Naive B cell (primary cell): ENCODE results near the gene LPP. TPM values are rescaled to one million over a fixed set of nuclear protein-coding genes. Genes with fewer than 3 reads are reported as not detected.

ENCODE experiments used
- ATAC-seq, 2 donors: fragments of 150-1000 bp; cut with Tn5 transposase; 2 replicates each; pipeline ENCODE4 v1.10.0; 2021; ENCODE audit warnings: low read depth in 2 of 2, mild to moderate bottlenecking in 2 of 2, moderate library complexity in 2 of 2
- DNase-seq: peaks from one replicate; pipeline ENCODE4 v3.0.0; 2022
- H3K27ac Mint-ChIP-seq, 6 donors: one replicate each; pipeline ENCODE4 v1.8.0; 2020 to 2022; ENCODE audit warnings: mild to moderate bottlenecking in 6 of 6, mixed read lengths in 6 of 6, moderate library complexity in 5 of 6, inconsistent platforms in 2 of 6
- H3K27me3 Mint-ChIP-seq, 3 donors: one replicate each; pipeline ENCODE4 v1.8.0; 2021 to 2022; ENCODE audit warnings: mixed read lengths in 3 of 3, mild to moderate bottlenecking in 1 of 3
- H3K36me3 Mint-ChIP-seq, 2 donors: one replicate each; pipeline ENCODE4 v1.8.0; 2020 to 2022; ENCODE audit warnings: mixed read lengths in 2 of 2, inconsistent platforms in 1 of 2, mild to moderate bottlenecking in 1 of 2
- H3K4me1 Mint-ChIP-seq, 3 donors: one replicate each; pipeline ENCODE4 v1.8.0; 2020 to 2022; ENCODE audit warnings: mixed read lengths in 3 of 3, inconsistent platforms in 1 of 3, mild to moderate bottlenecking in 1 of 3, moderate library complexity in 1 of 3
- H3K4me3 Mint-ChIP-seq, 8 donors: one replicate each; pipeline ENCODE4 v1.8.0; 2020 to 2022; ENCODE audit warnings: mild to moderate bottlenecking in 8 of 8, mixed read lengths in 8 of 8, moderate library complexity in 8 of 8, inconsistent platforms in 2 of 8
- H3K9me3 Mint-ChIP-seq, 7 donors: one replicate each; pipeline ENCODE4 v1.8.0; 2020 to 2022; ENCODE audit warnings: mixed read lengths in 7 of 7, mild to moderate bottlenecking in 5 of 7, inconsistent platforms in 2 of 7, moderate library complexity in 1 of 7
- polyA plus RNA-seq, 6 donors: library from polyadenylated mRNA; unstranded; fragments of 300-500 nt; fragmentation: Illumina TruSeq; gene quantifications; one replicate each; pipeline ENCODE4 v1.2.3, GENCODE V29; 2021; ENCODE audit warnings: low read depth in 6 of 6

LPP gene
- polyA plus RNA-seq, 6 donors from 2014 or later, result 9.6 to 58.6 (median 25.4) TPM

- Mint-ChIP-seq H3K4me3 (no peak overlapping the region), H3K27me3 (no peaks in the 10 kb centered on the region), H3K36me3 (peaks cover 0 to 9% of the 10 kb centered on the region in 2 donors), H3K9me3 (no peaks in the 10 kb centered on the region), H3K27ac (peak overlapping the region in 4 of 6 donors; percentile 0 to 48 (median 42)), H3K4me1 (peaks cover 4 to 17% (median 13%) of the 10 kb centered on the region in 3 donors)
- DNase-seq (no peak), ATAC-seq (no peak)
Measured at GRCh38 chr3:188662795-188663194, 508.8 kb downstream of the LPP start.

GRCh38 chr3:188663839-188664238 lies 509.9 kb downstream of the LPP start:
- DNase-seq (no peak), ATAC-seq (no peak)
- Mint-ChIP-seq H3K9me3 (no peaks in the 10 kb centered on the region), H3K27me3 (no peaks in the 10 kb centered on the region), H3K36me3 (peaks cover 4 to 12% of the 10 kb centered on the region in 2 donors), H3K4me1 (peaks cover 4 to 17% (median 11%) of the 10 kb centered on the region in 3 donors), H3K4me3 (no peak overlapping the region), H3K27ac (peak overlapping the region in 1 of 6 donors; percentile 27)

DNA sequence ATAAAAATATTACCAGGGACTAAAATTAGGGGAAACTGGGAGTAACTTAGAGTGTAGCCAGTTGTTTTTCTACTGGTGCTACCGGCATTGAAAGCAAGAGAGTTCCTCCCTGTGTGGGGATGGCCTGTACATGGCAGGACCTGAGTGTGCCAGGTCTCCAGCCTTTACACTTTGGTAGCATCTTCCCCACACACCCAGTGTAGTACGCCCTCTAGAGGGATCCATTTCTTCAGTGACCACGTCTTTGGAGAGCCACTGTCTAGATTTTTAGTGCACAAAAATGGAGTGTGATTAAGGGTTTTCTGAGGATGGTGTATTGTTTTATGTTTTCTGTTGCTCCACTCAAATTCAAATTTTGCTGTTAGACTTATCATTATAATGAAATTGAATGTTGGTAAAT lies 510.8 kb downstream of the LPP start:
- Mint-ChIP-seq H3K4me3 (no peak overlapping the region), H3K27me3 (no peaks in the 10 kb centered on the region), H3K27ac (no peak overlapping the region), H3K4me1 (peaks cover 4 to 17% (median 12%) of the 10 kb centered on the region in 3 donors), H3K36me3 (peaks cover 8 to 16% of the 10 kb centered on the region in 2 donors), H3K9me3 (no peaks in the 10 kb centered on the region)
- ATAC-seq (peak in 1 of 2 donors; percentile 40), DNase-seq (no peak)

- ATAC-seq (no peak), DNase-seq (no peak)
- Mint-ChIP-seq H3K9me3 (no peaks in the 10 kb centered on the region), H3K27ac (no peak overlapping the region), H3K4me1 (peaks cover 15 to 22% (median 19%) of the 10 kb centered on the region in 3 donors), H3K27me3 (no peaks in the 10 kb centered on the region), H3K36me3 (peaks cover 15 to 16% of the 10 kb centered on the region in 2 donors), H3K4me3 (no peak overlapping the region)
Measured at GRCh38 chr3:188667926-188668325, 514.0 kb downstream of the LPP start.

DNA sequence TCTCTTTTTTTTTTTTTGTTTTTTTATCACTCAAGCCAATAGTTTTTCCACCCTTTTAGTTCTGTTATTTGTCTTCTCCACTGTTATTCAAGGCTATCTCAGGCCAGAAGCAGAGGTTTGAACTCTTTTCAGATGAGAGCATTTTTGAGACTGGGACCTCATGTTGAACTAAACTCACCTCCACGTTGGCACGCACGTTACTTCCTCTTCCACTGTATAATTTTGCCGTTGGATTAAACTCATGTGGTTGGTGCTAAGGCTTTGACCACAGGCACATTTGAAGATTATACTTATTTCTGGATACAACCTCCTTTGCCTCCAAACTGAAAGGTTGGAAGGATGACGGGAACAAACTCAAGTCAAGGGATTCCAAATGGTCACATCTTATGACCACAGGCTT lies 516.5 kb downstream of the LPP start:
- no peaks in the 10 kb centered on the region for H3K9me3 Mint-ChIP-seq
- peaks cover 11 to 17% (median 13%) of the 10 kb centered on the region in 3 donors for H3K4me1 Mint-ChIP-seq
- no peak overlapping the region for H3K27ac Mint-ChIP-seq
- ATAC-seq, result no peak
- no peaks in the 10 kb centered on the region for H3K27me3 Mint-ChIP-seq
- no peak for DNase-seq
- H3K4me3 Mint-ChIP-seq, result no peak overlapping the region
- H3K36me3 Mint-ChIP-seq, result peaks cover 15 to 16% of the 10 kb centered on the region in 2 donors

DNA sequence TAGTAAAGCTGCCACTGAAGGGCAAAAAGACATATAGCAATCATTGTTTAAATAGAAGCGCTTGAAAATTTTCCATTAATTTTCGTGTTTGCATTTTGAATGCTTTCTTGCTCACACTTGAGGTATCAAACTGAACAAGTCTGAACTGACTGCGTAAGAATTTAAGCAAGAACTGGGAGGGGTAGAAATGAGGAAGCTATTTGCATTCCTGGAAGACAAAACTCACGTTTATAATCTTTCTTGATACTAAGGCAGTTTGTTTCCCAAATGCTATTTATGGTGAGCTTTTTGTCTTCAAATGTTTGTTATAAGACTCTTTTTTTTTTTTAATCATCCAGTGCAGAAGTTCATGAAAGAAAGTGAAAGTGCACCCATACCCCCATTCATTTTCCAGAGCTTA lies 518.0 kb downstream of the LPP start:
- Mint-ChIP-seq H3K9me3 (peaks cover 0 to 3% (median 0%) of the 10 kb centered on the region in 7 donors), H3K36me3 (peaks cover 11 to 15% of the 10 kb centered on the region in 2 donors), H3K27ac (no peak overlapping the region), H3K4me1 (peaks cover 11 to 17% (median 13%) of the 10 kb centered on the region in 3 donors), H3K27me3 (no peaks in the 10 kb centered on the region), H3K4me3 (peak overlapping the region in 6 of 8 donors; percentile 4 to 49 (median 39))
- DNase-seq (no peak), ATAC-seq (no peak)

GRCh38 chr3:188672840-188673239 lies 518.9 kb downstream of the LPP start:
- Mint-ChIP-seq H3K27me3 (no peaks in the 10 kb centered on the region), H3K4me1 (peaks cover 11 to 17% (median 13%) of the 10 kb centered on the region in 3 donors), H3K4me3 (peak overlapping the region in 1 of 8 donors; percentile 39), H3K9me3 (peaks cover 0 to 3% (median 0%) of the 10 kb centered on the region in 7 donors), H3K27ac (peak overlapping the region in 1 of 6 donors; percentile 49), H3K36me3 (peaks cover 6 to 15% of the 10 kb centered on the region in 2 donors)
- DNase-seq (no peak), ATAC-seq (no peak)

- Mint-ChIP-seq H3K27me3 (no peaks in the 10 kb centered on the region), H3K27ac (no peak overlapping the region), H3K4me1 (peaks cover 11 to 17% (median 13%) of the 10 kb centered on the region in 3 donors), H3K4me3 (no peak overlapping the region), H3K9me3 (peaks cover 0 to 3% (median 0%) of the 10 kb centered on the region in 7 donors), H3K36me3 (peaks cover 5 to 13% of the 10 kb centered on the region in 2 donors)
- DNase-seq, result no peak
- no peak for ATAC-seq
Measured at GRCh38 chr3:188673646-188674186, 519.8 kb downstream of the LPP start.

- Mint-ChIP-seq H3K27ac (no peak overlapping the region), H3K4me1 (peaks cover 13 to 17% (median 15%) of the 10 kb centered on the region in 3 donors), H3K27me3 (no peaks in the 10 kb centered on the region), H3K4me3 (no peak overlapping the region), H3K36me3 (peaks cover 0 to 7% of the 10 kb centered on the region in 2 donors), H3K9me3 (peaks cover 0 to 3% (median 0%) of the 10 kb centered on the region in 7 donors)
- DNase-seq, result no peak
- no peak for ATAC-seq
Measured at GRCh38 chr3:188674595-188674994, 520.6 kb downstream of the LPP start.

- Mint-ChIP-seq H3K9me3 (peaks cover 0 to 3% (median 0%) of the 10 kb centered on the region in 7 donors), H3K27me3 (no peaks in the 10 kb centered on the region), H3K27ac (no peak overlapping the region), H3K4me3 (no peak overlapping the region), H3K4me1 (peaks cover 7 to 12% (median 7%) of the 10 kb centered on the region in 3 donors), H3K36me3 (no peaks in the 10 kb centered on the region)
- ATAC-seq (no peak), DNase-seq (no peak)
Measured at GRCh38 chr3:188677344-188677743, 523.4 kb downstream of the LPP start.

DNA sequence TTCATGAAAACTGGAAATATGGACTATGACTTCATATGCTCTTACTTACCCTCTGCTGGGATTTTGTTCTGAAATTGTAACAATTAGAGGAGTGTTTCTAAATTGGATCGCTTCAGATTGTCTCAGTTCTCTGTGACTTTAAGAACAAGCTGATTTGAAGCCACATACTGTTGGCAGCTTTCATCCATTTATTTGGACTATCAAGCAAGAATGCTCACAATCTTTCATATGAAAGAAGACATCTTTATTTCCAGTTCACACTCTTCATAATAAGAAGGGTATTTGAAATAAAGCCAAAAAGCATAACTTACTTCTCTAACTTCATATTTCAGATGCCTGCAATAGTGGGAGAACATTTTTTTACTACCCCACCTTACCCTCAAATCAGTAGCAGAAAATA lies 526.2 kb downstream of the LPP start:
- no peak overlapping the region for H3K4me3 Mint-ChIP-seq
- peak overlapping the region in 1 of 6 donors; percentile 0 for H3K27ac Mint-ChIP-seq
- H3K27me3 Mint-ChIP-seq, result no peaks in the 10 kb centered on the region
- H3K36me3 Mint-ChIP-seq, result peaks cover 0 to 6% of the 10 kb centered on the region in 2 donors
- DNase-seq (no peak), ATAC-seq (no peak)
- H3K4me1 Mint-ChIP-seq, result peaks cover 15 to 20% (median 19%) of the 10 kb centered on the region in 3 donors
- peaks cover 0 to 4% (median 0%) of the 10 kb centered on the region in 7 donors for H3K9me3 Mint-ChIP-seq

DNA sequence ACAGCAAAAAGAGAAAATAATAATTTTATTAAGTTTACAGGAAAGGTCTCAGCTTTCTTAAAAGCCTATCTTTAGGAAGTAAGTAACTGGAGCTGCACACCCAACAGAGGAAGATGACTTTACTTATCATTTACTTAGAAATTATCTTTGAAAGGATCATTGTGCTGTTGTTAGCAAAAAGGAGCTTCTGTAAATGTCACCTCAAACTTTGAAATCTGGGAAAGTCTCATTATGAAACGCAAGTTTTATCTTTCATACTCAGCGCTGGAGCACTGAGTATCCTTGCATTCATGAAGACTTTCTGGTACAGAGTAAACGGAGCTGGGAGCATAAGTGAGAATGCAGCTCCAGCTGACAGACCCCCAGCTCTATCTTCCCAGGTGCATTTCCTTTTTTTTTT lies 526.6 kb downstream of the LPP start:
- H3K4me1 Mint-ChIP-seq, result peaks cover 16 to 22% (median 21%) of the 10 kb centered on the region in 3 donors
- DNase-seq (no peak), ATAC-seq (no peak)
- H3K36me3 Mint-ChIP-seq, result peaks cover 0 to 8% of the 10 kb centered on the region in 2 donors
- no peak overlapping the region for H3K4me3 Mint-ChIP-seq
- no peaks in the 10 kb centered on the region for H3K27me3 Mint-ChIP-seq
- no peak overlapping the region for H3K27ac Mint-ChIP-seq
- H3K9me3 Mint-ChIP-seq, result peaks cover 0 to 5% (median 0%) of the 10 kb centered on the region in 7 donors

DNA sequence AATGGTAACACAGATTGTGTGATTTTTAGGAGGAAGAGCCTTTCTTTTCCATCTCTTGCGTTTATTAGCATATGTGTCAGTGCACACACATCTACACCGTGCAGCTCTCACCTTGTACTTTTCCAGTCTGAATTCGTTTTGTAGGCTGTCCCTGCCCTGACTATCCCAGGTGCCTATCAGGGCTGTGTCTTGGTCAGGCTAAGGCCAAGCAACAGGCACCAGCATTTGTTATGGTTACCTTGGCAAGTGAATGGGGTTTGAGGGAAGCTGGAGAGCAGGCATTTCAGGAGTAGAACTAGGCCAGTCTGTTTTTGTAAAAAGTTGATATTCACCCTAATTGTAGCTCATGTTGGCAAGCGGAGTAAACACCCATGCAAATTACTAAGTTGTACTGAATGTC lies 528.4 kb downstream of the LPP start:
- H3K4me3 Mint-ChIP-seq, result no peak overlapping the region
- H3K27me3 Mint-ChIP-seq, result no peaks in the 10 kb centered on the region
- H3K4me1 Mint-ChIP-seq, result peaks cover 28 to 34% (median 34%) of the 10 kb centered on the region in 3 donors
- DNase-seq, result no peak
- peak overlapping the region in 1 of 6 donors; percentile 18 for H3K27ac Mint-ChIP-seq
- peaks cover 0 to 5% (median 0%) of the 10 kb centered on the region in 7 donors for H3K9me3 Mint-ChIP-seq
- H3K36me3 Mint-ChIP-seq, result peaks cover 0 to 8% of the 10 kb centered on the region in 2 donors
- no peak for ATAC-seq

DNA sequence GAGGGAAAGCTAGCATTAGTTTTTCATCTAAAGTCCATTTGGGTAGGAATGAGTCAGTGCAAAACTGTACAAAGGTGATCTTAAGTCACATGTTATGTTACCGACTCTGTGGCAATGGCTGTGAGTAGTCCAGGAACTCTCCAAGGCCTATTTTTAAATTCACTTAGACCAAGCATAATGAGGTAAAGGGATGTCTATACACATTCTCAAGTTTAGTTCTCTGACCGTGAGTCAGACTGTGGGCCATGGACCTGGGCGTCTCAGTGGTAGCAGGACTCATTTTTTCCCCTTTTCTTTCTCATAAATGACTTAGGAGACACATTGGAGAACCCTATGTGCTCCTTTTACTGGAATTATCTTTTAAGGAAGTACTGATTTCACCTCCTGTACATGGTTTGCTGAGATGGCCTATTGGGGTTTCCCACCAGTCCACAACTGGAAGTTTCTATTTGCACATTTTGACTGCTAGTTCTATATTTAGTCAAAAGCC lies 529.1 kb downstream of the LPP start:
- peaks cover 34 to 40% (median 37%) of the 10 kb centered on the region in 3 donors for H3K4me1 Mint-ChIP-seq
- DNase-seq, result no peak
- no peak overlapping the region for H3K4me3 Mint-ChIP-seq
- peaks cover 0 to 8% of the 10 kb centered on the region in 2 donors for H3K36me3 Mint-ChIP-seq
- peaks cover 0 to 5% (median 0%) of the 10 kb centered on the region in 7 donors for H3K9me3 Mint-ChIP-seq
- ATAC-seq, result no peak
- no peaks in the 10 kb centered on the region for H3K27me3 Mint-ChIP-seq
- H3K27ac Mint-ChIP-seq, result no peak overlapping the region
